ENCODE measurements around the gene PRKG1.

DNA sequence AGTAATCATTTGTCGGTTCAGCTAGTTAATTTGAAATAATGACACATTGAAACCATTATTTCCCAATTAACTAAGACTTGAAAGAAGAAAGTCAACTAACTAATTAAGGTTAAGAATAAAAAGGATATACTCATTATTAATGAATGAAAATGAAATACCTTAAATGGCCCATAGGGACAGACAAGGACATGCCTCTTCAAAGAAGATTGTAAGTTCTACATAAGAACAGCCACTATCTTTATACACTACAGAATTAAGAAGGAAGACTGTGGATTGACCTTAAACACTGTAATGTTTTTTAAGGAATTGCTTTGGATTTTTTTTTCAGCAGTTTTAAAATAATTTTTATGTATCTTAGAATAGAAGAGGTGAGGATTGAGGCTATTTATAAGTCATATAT, 564.5 kb downstream of the PRKG1 start:
- TF ChIP-seq SIN3A (IDR thresholded peaks at IDR 0.05; ENCODE audit: borderline replicate concordance, insufficient read depth, low read length) (no peak), POLR2AphosphoS5 (IDR thresholded peaks at IDR 0.05; ENCODE audit: low read depth, low read length) (no peak), TAF1 (IDR thresholded peaks at IDR 0.05; ENCODE audit: borderline replicate concordance, insufficient read depth, low read length) (no peak), FOXP2 (optimal IDR thresholded peaks at IDR 0.05; ENCODE audit: borderline replicate concordance, extremely low read depth, extremely low read length, insufficient read depth) (no peak)
- TF ChIP-seq, protein P1, sequence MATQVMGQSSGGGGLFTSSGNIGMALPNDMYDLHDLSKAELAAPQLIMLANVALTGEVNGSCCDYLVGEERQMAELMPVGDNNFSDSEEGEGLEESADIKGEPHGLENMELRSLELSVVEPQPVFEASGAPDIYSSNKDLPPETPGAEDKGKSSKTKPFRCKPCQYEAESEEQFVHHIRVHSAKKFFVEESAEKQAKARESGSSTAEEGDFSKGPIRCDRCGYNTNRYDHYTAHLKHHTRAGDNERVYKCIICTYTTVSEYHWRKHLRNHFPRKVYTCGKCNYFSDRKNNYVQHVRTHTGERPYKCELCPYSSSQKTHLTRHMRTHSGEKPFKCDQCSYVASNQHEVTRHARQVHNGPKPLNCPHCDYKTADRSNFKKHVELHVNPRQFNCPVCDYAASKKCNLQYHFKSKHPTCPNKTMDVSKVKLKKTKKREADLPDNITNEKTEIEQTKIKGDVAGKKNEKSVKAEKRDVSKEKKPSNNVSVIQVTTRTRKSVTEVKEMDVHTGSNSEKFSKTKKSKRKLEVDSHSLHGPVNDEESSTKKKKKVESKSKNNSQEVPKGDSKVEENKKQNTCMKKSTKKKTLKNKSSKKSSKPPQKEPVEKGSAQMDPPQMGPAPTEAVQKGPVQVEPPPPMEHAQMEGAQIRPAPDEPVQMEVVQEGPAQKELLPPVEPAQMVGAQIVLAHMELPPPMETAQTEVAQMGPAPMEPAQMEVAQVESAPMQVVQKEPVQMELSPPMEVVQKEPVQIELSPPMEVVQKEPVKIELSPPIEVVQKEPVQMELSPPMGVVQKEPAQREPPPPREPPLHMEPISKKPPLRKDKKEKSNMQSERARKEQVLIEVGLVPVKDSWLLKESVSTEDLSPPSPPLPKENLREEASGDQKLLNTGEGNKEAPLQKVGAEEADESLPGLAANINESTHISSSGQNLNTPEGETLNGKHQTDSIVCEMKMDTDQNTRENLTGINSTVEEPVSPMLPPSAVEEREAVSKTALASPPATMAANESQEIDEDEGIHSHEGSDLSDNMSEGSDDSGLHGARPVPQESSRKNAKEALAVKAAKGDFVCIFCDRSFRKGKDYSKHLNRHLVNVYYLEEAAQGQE (IDR thresholded peaks at IDR 0.05; ENCODE audit: insufficient read depth in 1 of 2, low read depth in 2 of 2, low read length in 2 of 2), result no peak
